RWPE1 (cell line): ENCODE measurements around the gene MSN.

Source experiments
- CTCF ChIA-PET: fragments of 350-600 bp; sonication (Branson Sonifier 250); formaldehyde crosslinking; extraction: SDS; loops from one replicate; lab custom pipeline; 2021; lab: Yijun Ruan, JAX
- POLR2A ChIA-PET: fragments of 400-600 bp; formaldehyde crosslinking; extraction: SDS; loops from one replicate; lab custom pipeline; 2020; ENCODE audit warnings: antibody characterized with exemption; ENCODE audit not compliant: low non-redundant PET; lab: Yijun Ruan, JAX
- DNase-seq: peaks from one replicate; pipeline ENCODE4 v3.0.0; 2012; ENCODE audit warnings: low spot score
- H3K27ac ChIP-seq: fragments of 450-650 bp; 2 replicates; pipeline ENCODE4 v1.5.1; 2017
- CTCF ChIP-seq: fragments of 450-650 bp; conservative IDR thresholded peaks from 2 replicates; pipeline ENCODE4 v1.5.1; 2017; ENCODE audit warnings: low read depth, mild to moderate bottlenecking

The MSN gene

GRCh38 chrX:65745427-65745826 lies 78.0 kb downstream of the MSN start:
- TF ChIP-seq CTCF = no peak
- POLR2A ChIA-PET = no interaction called here
- CTCF ChIA-PET = interaction anchor here (0.7 kb wide), 2 partner anchors 92 to 169 kb away, joined by 3 read pairs; no protein-coding TSS in a partner anchor
- no peak for DNase-seq
- no peak overlapping the region for H3K27ac ChIP-seq

- TF ChIP-seq CTCF = no peak
- no peak for DNase-seq
- H3K27ac ChIP-seq = no peak overlapping the region
- CTCF ChIA-PET = interaction anchor here (0.7 kb wide), 1 partner anchor 170 kb away, joined by 3 read pairs; no protein-coding TSS in a partner anchor
- POLR2A ChIA-PET = no interaction called here
Measured at GRCh38 chrX:65745992-65746391, 78.5 kb downstream of the MSN start.

- no peak for TF ChIP-seq CTCF
- ChIA-PET POLR2A (no interaction called here), CTCF (no interaction called here)
- H3K27ac ChIP-seq = no peak overlapping the region
- DNase-seq = no peak
Measured at GRCh38 chrX:65750674-65751469, 83.4 kb downstream of the MSN start.

- no peak for DNase-seq
- TF ChIP-seq CTCF = no peak
- ChIA-PET CTCF (no interaction called here), POLR2A (no interaction called here)
- H3K27ac ChIP-seq = no peak overlapping the region
Measured at GRCh38 chrX:65751519-65751918, 84.1 kb downstream of the MSN start.

GRCh38 chrX:65752294-65752693 lies 84.8 kb downstream of the MSN start:
- ChIA-PET POLR2A (no interaction called here), CTCF (no interaction called here)
- no peak for DNase-seq
- H3K27ac ChIP-seq = no peak overlapping the region
- TF ChIP-seq CTCF = no peak

- ChIA-PET CTCF (interaction anchor here (0.5 kb wide), 1 partner anchor 23 kb away, joined by 3 read pairs; no protein-coding TSS in a partner anchor), POLR2A (no interaction called here)
- no peak for TF ChIP-seq CTCF
- peak; percentile 13 for DNase-seq
- H3K27ac ChIP-seq = no peak overlapping the region
Measured at GRCh38 chrX:65755786-65756185, 88.3 kb downstream of the MSN start.
